Head of caudate nucleus (tissue), 42 donors: Measurements from ENCODE around the gene ZNF561.
A peak's percentile ranks its signal among the peaks of the same experiment; 100 is the strongest.
"Not testable (repeated sequence)": the region's sequence is repeated elsewhere in the genome, so short reads cannot be mapped to it uniquely, and the experiment has no call there.

Source experiments
- DNase-seq, 42 donors: peaks; one replicate each; pipeline versions ENCODE4 v3.0.0 to v3.0.0-alpha.2; 2020 to 2021; ENCODE audit warnings: mixed read lengths in 7 of 42
- intact Hi-C: fragments of 100-400 bp; cut with DNase I; formaldehyde crosslinking; loops from one replicate; pipeline ENCODE4 v1.15.0; 2022

ZNF561 gene

DNA sequence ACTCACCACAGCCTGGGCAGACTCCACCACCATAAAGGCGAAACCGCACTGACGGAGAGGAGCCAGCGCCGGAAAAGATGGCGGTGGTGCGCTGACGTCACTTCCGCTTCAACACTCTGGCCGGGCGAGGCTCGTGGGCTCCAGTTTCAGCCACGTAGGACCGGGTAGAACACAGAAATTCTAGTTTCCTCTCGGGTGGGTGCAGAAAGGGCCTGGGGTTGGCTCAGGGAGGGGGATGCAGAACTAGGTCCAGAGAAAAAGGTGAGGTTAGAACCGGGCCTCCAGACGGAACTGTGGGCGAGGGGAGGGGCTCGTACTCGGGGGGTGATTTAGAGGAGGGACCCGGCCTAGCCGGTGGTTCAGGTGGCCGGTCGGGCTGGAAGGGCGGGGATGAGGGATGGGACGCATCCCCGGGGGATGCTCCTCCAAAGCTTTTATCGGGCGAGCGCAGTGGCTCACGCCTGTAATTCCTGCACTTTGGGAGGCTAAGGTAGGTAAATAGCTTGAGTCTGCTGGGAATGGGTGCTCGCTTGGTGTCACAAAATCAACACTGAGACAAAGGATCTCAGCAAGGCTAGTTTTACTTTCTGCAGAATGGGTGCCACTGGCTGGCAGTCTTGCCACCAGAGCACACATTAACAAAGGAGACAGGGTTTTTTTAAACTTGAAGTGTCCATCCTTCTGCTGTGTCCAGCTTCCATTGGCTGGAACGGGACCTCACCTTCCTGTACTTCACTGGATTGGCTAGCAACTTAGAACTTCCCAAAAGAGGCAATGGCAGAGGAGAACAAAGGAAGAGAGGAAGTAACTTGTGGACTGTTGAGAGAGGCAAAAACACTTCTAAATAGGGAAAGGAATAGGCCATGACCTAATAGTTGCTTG is at the start of gene ZNF561:
Gene ZNF561 (minus strand): TSS at position 77 of the 882 bp plus-strand sequence. CDS start 1,776 bp downstream, outside the sequence.
- intact Hi-C loops: loop anchor here (5.0 to 10.0 kb wide), 2 partner anchors 53 to 146 kb away; partner anchors contain the start of genes ZNF562 and ZNF846
- peak; percentile 73 to 96 (median 90) for DNase-seq

DNA sequence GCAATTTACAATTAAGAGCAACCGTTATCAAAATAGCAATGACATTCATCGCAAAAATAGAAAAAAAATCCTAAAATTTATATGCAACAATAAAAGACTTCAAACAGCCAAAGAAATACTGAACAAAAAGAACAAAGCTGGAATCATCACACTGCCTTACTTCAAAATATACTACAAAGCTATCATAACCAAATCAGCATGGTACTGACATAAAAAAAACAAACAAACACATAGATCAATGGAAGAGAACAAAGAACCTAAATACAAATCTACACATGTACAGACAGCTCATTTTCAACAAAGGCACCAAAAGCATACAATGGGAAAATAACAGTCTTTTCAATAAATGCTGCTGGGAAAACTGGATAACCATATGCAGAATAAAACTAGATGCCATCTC is 47.5 kb upstream of the ZNF561 start:
- intact Hi-C loops: no loop called here

DNA sequence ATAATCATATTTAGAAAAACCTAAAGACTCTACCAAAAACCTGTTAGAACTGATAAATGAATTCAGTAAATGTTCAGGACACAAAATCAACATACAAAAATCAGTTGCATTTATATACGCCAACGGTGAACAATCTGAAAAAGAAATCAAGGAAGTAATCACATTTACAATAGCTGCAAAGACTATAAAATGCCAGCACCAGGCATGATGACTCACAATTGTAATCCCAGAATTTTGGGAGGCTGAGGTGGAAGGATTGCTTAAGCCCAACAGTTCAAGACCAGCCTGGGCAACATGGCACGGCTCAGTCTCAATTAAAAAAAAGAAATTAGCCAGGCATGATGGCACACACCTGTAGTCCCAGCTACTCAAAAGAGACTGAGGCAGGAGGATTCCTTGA is 46.9 kb upstream of the ZNF561 start:
- intact Hi-C loops: no loop called here
- DNase-seq: no peak

More for the DNA sequence above, 47.5 kb upstream of the ZNF561 start:
- no peak for DNase-seq

DNA sequence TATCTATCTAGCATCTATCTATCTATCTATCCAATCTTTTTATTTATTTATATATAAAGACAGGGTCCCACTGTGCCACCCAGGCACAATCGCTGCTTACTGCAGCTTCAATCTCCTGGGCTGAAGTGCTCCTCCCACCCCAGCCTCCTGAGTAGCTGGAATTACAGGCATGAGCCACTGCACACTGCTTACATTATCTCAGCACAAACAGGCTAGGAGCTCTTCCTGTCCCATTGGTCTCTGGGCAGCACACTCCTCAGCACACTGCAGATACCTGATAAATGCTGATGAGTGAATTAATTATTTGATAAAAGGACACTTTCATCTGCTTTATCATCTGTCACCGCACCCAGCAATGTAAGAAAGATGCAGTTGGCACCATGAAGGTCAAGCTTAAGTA is 37.7 kb upstream of the ZNF561 start:
- peak in 1 of 42 donors; percentile 17 for DNase-seq
- intact Hi-C loops: no loop called here

DNA sequence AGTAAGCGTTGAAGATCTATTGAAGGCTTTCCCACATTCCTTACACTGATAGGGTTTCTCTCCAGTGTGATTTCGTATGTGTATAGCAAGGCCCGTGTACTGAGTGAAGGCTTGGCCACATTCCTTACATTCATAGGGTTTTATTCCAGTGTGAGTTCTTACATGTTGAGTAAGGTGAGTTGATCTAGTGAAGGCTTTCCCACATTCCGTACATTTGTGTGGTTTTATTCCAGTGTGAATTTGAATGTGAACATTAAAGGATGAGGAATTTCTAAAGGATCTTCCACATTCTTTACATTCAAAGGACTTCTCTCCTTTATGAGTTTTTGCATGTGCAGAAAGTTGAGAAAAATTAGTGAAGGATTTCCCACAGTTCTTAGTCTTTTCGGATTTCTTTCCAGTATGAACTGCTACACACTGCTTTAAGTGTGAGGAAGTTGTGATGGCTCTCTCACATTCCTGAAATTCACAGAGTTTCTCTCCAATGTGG is 32.1 kb upstream of the ZNF561 start:
- DNase-seq, intact Hi-C loops: not testable (repeated sequence)

DNA sequence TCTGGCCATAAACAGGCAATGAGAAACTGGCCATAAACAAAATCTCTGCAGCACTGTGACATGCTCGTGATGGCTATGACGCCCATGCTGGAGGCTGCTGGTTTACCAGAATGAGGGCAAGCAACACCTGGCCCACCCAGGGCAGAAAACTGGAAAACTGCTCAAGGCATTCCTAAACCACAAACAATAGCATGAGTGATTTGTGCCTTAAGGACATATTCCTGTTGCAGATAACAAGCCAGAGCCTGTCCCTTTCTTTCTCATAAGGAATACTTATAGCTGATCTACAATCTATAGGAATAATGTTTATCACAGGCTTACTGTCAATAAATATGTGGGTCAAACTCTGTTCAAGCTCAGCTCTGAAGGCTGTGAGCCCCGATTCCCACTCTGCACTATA is 30.4 kb upstream of the ZNF561 start:
- intact Hi-C loops, DNase-seq: not testable (repeated sequence)

DNA sequence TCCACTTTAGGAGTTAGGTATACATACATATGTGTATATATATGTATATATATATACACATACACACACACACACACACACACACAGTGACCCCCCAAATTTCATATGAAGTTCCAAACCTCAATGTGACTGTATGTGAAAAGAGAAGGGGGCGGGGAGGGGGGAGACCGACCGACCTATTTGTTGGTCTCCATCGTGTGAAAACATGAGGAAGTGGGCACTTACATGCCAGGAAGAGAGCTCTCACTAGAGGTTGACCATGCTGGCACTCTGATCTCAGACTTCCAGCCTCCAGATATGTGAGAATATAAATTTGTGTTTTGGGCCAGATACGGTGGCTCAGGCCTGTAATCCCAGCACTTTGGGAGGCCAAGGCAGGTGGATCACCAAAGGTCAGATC is 29.3 kb upstream of the ZNF561 start:
- DNase-seq: no peak
- intact Hi-C loops: no loop called here

DNA sequence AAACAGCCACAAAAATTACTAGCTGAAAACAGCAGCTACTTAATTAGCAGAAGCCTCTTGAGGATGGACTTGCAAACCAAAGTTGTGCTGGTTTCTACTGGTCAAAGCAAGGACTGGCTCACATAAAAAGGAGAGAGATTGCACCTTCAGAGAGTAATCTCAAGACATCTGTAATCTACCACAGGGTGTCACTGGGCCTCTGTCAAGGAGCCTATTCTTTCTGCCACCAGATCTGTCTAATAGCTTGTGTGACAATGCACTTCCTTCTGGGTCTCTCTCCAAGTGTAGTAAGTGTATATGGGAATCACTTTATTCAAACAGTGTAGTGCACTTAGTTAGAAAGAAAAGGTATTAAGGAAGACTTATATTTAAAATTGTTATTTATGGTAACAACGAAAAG is 24.4 kb upstream of the ZNF561 start:
- DNase-seq: peak in 1 of 42 donors; percentile 11
- intact Hi-C loops: no loop called here

DNA sequence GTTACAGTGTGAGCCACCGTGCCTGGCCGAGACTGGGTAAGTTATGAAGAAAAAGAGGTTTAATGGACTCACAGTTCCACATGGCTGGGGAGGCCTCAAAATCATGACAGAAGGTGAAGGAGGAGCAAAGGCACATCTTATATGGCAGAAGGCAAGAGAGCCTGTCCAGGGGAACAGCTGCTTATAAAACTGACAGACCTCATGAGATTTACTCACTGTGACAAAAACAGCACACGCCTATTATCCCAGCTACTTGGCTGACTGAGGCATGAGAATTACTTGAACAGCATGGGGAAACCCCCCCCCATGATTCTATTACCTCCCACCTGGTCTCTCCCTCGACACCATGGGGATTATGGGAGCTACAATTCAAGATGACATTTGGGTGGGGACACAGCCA is 23.4 kb upstream of the ZNF561 start:
- intact Hi-C loops: no loop called here
- peak in 6 of 42 donors; percentile 13 to 66 (median 22) for DNase-seq

DNA sequence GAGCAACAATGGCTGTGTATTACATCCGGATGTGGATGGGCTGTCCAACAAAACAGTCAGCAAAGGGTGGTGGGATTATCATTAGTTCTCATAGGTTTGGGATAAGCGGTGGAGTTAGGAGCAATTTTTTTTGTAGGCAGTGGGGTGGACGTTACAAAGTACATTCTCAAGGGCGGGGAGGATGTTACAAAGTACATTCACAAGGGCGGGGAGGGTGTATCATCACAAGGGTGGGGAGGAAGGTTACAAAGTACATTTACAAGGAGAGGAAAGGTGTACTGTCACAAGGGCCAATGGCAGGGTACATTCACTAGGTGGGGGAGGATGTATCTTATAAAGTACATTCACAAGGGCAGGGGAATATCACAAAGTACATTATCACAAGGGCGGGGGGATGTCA is 20.8 kb upstream of the ZNF561 start:
- no peak for DNase-seq
- intact Hi-C loops: no loop called here

DNA sequence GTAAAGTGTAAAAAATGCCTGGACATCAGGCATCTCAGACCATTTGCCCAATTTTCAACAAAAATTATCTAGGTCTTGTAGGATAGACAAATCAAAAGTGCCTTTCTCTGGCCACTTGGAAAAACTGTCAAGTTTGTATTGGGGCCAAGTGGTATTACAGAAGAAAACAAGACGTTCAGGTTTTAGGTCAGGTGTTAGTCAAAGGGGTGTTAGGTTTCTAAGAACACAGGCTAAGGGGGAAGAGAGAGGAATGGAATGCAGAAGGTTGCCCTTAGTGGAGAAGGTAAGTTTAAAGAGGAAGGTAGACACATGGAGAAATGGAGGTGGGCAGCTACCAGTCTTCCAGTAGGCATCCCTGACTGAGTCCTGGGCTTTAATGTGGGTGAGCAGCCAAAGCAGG is 19.9 kb upstream of the ZNF561 start:
- DNase-seq: no peak
- intact Hi-C loops: no loop called here

DNA sequence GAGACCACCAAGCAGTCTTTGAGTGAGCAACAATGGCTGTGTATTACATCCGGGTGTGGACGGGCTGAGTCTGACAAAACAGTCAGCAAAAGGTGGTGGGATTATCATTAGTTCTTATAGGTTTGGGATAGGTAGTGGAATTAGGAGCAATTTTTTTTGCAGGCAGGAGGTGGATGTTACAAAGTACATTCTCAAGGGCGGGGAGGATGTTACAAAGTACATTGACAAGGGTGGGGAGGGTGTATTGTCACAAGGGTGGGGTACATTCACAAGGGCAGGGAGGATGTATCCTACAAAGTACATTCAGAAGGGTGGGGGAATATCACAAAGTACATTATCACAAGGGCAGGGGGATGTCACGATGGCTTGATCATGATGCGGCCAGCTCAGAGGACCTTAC is 15.0 kb upstream of the ZNF561 start:
- DNase-seq: no peak
- intact Hi-C loops: no loop called here

DNA sequence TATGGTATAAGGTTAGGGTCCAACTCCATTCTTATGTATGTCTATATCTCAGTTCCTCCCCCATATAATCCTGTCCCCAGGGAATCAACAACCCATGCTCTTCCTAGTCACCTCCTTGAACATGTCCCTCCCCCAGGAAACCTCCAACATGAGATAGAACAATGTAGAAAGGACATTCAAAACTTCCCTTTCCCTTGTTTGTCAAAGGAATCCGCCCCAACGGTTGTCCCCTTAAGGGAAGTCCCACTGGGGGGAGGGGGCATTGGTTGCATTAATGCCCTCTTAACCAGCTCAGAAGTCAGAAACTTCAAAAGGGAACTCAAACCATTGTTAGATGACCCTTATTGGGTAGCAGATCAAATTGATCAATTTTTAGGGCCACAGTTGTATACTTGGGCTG is 6.8 kb upstream of the ZNF561 start:
- intact Hi-C loops: loop anchor here (5.0 to 10.0 kb wide), 2 partner anchors 47 to 164 kb away; partner anchors contain the start of gene ZNF562
- DNase-seq: no peak

DNA sequence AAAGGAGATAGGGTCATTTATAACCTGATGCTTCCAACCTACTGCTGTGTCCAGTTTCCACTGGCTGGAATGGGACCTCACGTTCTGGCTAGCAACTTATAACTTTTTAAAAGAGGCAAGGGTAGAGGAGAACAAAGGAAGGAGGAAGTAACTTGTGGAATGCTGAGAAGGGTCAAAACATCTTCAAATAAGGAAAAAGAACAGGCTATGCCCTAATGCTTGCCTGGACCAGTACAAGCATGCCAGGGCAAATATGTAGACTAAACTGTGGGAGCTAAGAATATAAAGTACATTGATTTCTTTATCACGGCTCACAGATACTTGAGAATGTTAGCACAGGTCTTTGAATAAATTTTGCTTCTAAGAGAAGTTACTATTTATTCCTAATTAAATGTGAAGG is 1.5 kb upstream of the ZNF561 start:
- intact Hi-C loops: loop anchor here (5.0 to 10.0 kb wide), 2 partner anchors 52 to 145 kb away; partner anchors contain the start of genes ZNF562 and ZNF846
- DNase-seq: no peak

DNA sequence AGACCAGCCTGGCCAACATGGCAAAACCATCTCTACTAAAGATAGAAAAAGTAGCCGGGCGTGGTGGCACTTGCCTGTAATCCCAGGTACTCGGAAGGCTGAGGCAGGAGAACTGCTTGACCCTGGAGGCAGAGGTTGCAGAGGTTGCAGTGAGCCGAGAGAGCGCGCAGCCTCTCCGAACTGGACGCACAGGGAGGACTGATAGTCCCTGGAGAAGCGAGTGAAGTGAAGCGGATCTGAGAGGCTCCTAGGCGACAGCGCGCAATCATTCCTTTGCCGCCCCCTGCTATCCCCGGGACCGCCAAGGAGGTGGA is 233 bp downstream of the ZNF561 start:
- no peak for DNase-seq
- intact Hi-C loops: loop anchor here (5.0 to 10.0 kb wide), 2 partner anchors 54 to 147 kb away; partner anchors contain the start of genes ZNF562 and ZNF846

DNA sequence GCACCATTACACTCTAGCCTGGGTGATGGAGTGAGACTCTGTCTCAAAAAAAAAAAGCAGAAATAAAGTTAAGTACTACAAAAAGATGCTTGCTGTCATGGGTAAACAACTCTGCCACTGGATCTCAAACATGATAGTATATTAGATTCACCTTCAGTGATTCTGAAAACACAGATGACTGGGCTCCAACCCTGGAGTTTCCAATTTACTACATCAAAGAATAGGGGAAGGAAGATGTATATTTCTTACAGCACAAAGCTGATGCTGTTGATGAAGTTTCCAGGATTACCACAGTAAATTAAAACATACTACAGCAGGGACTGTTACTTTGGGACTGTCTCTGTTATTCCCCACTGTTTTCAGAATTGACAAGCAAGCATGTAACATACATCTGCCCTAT is 5.2 kb downstream of the ZNF561 start:
- intact Hi-C loops: no loop called here

DNA sequence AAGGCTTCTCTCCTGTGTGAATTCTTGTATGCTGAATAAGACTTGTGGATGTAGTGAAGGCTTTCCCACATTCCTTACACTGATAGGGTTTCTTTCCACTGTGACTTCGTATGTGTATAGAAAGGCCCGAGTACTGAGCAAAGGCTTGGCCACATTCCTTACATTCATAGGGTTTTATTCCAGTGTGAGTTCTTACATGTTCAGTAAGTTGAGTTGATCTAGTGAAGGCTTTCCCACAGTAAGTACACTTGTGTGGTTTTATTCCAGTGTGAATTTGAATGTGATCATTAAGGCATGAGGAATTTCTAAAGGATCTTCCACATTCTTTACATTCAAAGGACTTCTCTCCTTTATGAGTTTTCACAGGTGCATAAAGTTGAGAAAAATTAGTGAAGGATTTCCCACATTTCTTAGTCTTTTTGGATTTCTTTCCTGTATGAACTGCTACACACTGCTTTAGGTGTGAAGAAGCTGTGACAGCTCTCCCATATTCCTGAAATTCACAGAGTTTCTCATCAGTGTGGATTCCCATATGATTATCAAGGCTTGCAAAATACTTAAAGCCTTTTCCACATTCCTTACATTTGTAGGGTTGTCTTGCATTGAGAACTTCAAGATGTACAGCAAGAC is 10.4 kb downstream of the ZNF561 start:
- no peak for DNase-seq
- intact Hi-C loops: no loop called here

More for the DNA sequence above, 5.2 kb downstream of the ZNF561 start:
- DNase-seq: no peak

DNA sequence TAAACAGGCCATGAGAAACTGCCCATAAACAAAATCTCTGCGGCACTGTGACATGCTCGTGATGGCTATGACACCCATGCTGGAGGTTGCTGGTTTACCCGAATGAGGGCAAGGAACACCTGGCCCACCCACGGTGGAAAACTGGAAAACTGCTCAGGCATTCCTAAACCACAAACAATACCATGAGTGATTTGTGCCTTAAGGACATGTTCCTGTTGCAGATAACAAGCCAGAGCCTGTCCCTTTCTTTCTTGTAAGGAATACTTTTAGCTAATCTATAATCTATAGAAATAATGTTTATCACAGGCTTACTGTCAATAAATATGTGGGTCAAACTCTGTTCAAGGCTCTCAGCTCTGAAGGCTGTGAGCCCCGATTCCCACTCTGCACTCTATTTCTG is 12.1 kb downstream of the ZNF561 start:
- no peak for DNase-seq
- intact Hi-C loops: no loop called here

DNA sequence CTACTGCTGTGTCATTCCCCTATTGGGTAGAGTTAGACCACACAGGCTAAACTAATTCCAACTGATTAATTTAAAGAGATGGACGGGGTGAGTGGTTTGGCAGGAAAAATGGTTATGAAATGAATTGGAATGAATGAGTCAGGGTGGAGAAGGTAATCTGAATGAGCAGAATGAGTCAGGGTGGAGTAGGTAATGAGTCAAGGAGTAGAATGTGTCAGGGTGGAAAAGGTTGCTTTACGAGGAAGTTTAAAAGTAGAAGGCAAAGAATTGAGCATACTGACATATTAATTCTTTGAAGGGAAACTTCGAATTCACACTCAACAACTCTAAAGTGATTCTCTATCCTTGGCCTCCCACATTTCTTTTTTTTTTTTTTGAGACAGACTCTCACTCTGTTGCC is 24.0 kb downstream of the ZNF561 start:
- intact Hi-C loops: no loop called here
- DNase-seq: no peak

DNA sequence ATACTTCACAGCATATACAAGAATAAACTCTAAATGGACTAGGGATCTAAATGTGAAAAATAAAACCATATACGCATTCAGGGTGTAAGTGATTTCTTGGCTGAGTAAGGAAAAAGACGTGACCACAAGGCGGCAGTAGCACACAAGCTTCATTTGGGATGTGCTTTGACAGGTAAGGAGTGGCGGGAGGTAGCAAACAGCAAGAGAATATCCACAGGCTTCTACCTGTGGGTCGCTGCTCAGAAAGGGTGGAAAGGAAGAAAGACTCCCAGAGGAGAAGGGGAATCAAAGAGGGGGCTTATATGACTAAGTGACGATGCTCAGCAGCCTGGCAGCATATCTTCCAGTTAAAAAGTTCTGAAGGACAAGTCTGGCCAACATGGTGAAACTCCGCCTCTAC is 34.3 kb downstream of the ZNF561 start:
- DNase-seq: peak; percentile 40 to 85 (median 70)

More for the DNA sequence above, 34.3 kb downstream of the ZNF561 start:
- intact Hi-C loops: no loop called here
